HG03095 (cell line): ENCODE data around the gene ATF2.
"Not testable (repeated sequence)": the region's sequence is repeated elsewhere in the genome, so short reads cannot be mapped to it uniquely, and the experiment has no call there.

Experiments
- ATAC-seq: cut with Tn5 transposase; IDR thresholded peaks from one replicate; pipeline ENCODE4 v1.9.1; 2021; ENCODE audit warnings: moderate library complexity; ENCODE audit not compliant: unreplicated experiment

Gene ATF2

GRCh38 chr2:175101514-175101913 is 66.5 kb downstream of the ATF2 start:
- ATAC-seq, result no peak

DNA sequence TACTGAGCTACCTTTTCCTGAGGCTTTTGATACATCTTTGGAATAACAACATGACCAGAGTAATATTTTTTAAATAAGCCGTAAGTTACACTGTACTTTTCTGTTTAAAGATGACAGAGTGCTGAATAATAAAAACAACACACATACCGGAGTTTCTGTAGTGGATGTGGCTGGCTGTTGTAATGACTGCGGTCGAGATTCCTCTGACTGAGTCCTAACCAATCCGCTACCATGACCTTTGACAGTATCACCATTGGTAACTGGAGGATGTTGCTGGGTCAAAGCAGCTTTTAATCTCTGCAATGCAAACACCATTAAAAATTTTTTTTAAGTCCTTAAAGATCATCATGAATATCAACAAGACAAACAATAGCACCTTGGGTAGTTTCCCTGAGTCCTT is 70.7 kb downstream of the ATF2 start:
- ATAC-seq, result no peak

DNA sequence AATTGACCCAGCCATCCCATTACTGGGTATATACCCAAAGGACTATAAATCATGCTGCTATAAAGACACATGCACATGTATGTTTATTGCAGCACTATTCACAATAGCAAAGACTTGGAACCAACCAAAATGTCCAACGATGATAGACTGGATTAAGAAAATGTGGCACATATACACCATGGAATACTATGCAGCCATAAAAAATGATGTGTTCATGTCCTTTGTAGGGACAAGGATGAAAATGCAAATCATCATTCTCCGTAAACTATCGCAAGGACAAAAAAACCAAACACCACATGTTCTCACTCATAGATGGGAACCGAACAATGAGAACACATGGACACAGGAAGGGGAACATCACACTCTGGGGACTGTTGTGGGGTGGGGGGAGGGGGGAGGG is 83.9 kb downstream of the ATF2 start:
- ATAC-seq, result not testable (repeated sequence)

DNA sequence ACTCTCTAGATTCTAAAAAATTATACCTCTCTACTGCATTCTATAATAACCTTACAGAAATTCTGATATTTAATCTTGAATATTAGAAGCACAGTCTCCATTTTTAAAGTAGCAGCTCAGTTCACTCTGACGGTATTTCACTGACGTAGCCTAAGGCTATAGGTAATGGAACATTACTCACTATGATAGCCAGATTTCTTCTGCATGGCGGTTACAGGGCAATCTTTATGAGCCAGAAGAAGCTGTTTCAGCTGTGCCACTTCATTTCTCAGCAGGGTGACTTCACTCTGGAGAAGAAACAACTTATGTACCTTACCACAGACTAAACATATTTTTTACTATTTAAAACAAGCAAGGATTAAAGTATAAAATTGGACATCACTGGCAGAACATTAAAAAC is 87.5 kb downstream of the ATF2 start:
- ATAC-seq, result no peak

DNA sequence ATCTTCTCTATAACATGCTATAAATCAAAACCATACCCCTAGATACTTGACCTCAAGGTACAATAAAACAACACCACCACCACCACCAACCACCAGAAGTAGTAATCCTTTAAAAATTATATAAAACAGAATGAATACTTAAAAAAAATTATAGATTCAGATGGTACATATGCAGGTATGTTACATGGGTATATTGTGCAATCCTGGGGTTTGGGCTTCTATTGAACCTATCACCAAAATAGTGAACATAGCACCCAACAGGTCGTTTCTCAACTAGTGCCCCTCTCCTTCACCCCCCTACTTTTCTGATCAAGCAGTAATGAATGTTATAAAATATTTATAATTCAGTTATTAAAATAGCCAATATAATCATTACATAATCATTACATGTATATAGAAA is 91.7 kb downstream of the ATF2 start:
- ATAC-seq, result no peak

- no peak for ATAC-seq
Measured at GRCh38 chr2:175074478-175074877, 93.5 kb downstream of the ATF2 start.

DNA sequence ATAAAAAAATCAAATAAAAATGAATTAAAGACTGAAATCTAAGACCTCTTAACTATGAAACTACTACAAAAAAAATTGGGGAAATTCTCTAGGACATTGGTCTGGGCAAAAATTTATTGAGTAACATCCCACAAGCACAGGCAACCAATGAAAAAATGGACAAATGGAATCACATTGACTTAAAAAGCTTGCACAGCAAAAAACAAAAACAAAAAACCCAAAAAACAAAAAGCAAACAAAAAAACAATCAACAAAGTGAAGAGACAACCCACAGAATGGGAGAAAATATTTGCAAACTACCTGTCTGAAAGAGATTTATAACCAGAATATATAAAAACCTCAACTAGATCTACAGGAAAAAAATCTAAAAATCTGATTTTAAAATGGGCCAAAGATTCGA is 99.5 kb downstream of the ATF2 start:
- ATAC-seq, result no peak

- ATAC-seq, result no peak
Measured at GRCh38 chr2:175066411-175066810, 101.6 kb downstream of the ATF2 start.

DNA sequence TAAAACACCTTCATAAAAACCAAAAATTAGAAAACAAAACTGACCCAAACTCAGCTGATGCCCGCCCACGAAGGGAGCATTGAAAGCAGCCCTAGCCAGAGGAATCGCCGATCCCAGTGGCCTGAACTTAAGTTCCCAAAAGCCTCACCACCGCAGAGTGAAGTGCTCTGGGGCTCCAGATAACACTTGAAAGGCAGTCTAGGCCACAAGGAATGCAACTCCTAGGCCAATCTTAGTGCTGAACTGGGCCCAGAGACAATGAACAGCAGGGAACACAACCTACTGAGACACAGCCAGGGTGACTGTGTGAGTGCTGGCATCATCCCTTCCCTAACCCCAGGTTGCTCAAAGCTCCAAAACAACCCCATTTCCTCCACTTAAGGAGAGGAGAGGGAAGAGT is 103.2 kb downstream of the ATF2 start:
- no peak for ATAC-seq

DNA sequence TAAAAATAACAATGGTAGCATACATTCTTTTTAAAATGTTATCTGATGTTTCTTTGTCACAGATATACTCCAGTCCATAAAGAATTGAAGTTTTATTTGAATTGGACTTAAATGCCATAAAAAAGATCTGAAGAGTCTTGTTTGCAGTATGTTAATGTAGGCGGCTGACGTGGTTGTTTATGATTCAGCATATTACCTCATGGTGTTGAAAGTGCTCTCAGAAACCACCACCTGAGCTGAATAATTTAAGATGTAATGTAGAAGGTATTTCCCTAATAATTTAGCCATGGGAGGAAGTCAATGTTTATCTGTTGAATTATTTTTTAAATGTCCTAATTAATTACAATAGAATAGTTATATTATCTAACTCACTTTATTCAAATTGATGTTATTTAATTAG is 104.3 kb downstream of the ATF2 start:
- ATAC-seq, result no peak

- no peak for ATAC-seq
Measured at GRCh38 chr2:175062787-175063585, 105.0 kb downstream of the ATF2 start.

- no peak for ATAC-seq
Measured at GRCh38 chr2:175057078-175057685, 110.8 kb downstream of the ATF2 start.

- ATAC-seq, result no peak
Measured at GRCh38 chr2:175055993-175056392, 112.0 kb downstream of the ATF2 start.

- no peak for ATAC-seq
Measured at GRCh38 chr2:175054340-175054739, 113.7 kb downstream of the ATF2 start.

- no peak for ATAC-seq
Measured at GRCh38 chr2:175049661-175050060, 118.3 kb downstream of the ATF2 start.

DNA sequence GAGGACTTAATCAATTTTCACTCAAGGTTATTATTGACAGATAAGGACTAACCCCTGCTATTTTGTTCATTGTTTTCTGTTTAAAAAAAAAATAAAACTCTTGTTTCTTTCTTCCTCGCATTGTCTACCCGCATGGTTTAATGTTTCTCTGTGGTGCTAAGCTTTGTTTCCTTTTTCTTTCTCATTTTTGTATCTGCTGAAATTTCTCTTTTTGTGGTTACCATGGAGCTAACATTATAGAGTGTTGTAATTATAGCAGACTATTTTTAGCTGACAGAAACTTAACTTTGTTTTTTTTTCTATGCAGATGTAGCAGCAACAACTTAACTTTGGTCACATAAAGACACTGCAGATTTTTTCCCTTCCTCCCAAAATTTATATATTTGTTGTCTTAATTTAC is 119.7 kb downstream of the ATF2 start:
- no peak for ATAC-seq

GRCh38 chr2:175039490-175039889 is 128.5 kb downstream of the ATF2 start:
- no peak for ATAC-seq

DNA sequence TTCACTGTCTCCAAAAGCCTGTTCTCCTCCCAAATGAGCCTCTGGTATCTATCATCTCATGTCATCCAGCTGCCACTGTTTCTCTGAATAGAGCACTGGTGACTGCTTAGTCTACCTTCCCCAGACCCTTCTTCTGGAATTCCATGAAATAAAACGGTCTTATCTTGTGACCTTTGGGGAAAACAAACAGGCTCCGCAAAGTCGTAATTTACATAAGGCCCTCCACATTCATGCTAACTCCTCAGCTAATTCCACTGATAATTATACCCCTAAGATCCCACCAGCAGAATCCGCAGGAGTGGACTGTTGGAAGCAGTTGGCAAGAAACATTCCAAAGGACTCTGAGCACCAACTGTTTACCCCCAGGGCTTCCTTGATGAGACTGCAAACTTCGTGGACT is 129.0 kb downstream of the ATF2 start:
- ATAC-seq, result no peak

DNA sequence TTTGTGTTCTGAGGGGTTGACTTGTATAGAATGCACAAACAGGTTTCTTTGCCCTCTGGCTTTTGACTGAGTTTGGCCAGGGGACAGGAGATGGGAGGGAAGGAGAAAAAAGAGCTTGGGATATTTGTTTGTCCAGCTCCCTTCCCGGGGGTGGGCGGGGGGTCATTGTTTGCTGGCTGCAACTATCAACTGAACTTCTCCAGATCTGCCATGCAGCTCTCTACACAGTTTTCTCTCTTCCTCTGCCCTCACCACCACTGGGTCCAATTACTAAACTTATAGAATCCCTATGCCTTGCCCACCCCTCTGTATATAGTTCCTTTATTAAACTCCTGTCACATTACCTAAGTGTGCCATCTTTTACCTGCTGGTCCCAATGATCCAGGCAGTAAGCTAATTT is 130.1 kb downstream of the ATF2 start:
- no peak for ATAC-seq

GRCh38 chr2:175036582-175037018 is 131.4 kb downstream of the ATF2 start:
- no peak for ATAC-seq

GRCh38 chr2:175035806-175036205 is 132.2 kb downstream of the ATF2 start:
- ATAC-seq, result no peak

DNA sequence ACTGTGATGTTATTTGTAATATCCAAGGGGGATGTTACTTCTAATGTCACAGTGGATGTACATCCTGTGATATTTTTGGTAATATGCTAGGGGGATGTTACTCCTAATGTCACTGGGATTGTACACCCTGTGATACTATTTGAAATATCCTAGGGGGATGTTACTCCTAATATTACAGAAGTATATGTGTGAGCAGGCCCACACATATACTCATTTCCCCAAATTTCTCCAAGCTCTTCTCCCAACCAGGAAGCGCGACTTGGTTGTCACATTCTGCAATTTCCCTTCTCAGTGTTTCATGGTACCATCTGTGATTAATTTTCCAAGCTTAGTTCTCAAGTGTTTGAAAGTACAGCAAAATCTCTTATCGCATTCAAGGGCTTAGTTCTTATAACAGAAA is 133.3 kb downstream of the ATF2 start:
- ATAC-seq, result no peak
